GM21825 (cell line): Measurements from ENCODE around the gene DDX55.
A peak's percentile ranks its signal among the peaks of the same experiment; 100 is the strongest.

Experiments
- ATAC-seq: cut with Tn5 transposase; IDR thresholded peaks from one replicate; pipeline ENCODE4 v1.9.1; 2021; ENCODE audit warnings: mild to moderate bottlenecking, moderate library complexity; ENCODE audit not compliant: unreplicated experiment

DDX55 gene

DNA sequence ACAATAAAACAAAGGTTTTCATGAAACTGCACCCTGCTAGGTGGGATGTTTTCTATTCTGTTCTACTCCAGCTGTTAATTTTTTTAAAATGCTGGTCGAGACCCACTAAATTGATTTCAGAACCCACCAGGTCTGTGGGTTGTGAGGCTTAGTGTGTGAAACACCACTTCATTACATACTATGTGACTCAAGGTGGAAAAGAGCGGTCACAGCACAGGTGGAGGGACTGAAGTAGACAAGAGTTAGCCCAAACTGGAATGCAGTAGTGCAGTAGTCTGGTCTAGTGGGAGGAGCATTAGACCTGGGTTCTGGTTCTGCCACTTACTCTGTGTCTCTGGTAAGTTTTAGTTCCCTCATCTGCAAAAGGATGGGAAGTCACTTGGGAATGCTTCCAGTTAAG, 12.2 kb downstream of the DDX55 start:
- ATAC-seq, result no peak

DNA sequence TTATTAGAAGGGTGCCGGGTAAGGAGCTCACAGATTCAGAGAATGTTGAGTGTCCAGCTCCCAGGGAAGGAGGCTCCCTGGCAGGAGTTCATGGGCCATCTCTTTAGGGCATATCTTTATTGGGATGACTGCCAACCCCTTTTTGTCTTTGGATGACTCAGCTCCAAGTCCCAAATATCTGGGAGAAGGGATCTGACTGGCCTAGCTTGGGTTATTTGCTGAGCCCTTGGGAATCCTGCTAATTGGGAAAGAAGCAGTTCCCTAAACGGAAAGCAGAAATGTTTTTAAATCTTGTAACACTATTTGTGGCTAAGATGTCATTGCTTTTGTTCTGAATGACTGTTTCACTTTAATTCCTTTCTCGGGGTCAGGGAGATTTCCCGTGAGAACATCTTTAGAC, 12.6 kb downstream of the DDX55 start:
- no peak for ATAC-seq

DNA sequence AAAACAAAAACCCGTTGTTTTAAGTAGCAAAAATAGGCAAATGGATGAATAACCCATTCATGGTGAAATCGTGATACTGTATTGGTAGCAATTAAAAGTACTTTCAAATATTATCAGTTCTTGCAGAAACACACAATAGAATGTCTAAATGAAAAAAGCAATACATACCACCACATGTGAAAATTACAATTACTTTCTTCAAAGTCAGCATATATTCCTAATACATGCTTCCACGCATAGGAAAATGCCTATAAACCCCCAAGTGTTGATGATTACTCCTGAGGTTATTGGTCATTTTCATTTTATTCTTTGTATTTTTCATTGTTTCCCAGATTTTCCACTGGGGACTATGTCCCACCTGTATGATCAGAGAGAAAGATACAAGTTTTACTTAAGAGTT, 15.2 kb downstream of the DDX55 start:
- ATAC-seq, result no peak

DNA sequence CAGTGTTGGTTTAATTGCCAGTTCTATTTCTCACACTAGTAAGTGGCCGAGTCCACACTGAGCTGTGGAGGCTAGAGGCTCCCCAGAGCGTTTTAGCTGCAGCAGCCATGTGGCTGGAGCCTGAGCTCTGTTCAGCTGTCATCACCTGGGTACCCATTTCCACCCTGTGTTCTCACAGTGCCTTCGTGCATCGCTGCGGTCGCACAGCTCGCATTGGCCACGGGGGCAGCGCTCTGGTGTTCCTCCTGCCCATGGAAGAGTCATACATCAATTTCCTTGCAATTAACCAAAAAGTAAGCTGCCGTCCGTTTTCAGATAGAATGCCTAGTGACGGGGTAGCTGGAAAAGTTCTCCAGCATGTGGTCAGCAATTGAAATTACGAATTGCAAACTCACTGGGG, 15.7 kb downstream of the DDX55 start:
- no peak for ATAC-seq

DNA sequence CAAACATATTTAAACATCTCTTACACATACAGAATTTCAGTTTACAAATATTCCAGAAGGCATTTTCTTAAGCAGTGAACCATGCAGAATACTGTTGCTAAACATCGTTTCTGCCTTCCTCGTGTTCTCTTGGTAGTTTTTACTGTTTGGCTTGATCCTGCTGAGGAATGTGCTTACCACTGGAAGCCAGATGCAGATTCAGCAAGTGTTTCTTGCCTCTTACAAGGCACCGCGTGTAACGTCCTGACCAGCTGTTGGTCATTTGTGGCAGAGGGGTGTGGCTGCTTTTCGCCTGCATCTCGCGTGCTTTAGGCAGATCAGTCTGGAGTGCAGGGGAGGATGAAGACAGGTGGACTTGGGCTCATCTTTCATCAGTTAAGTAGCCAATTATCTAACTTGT, 19.2 kb downstream of the DDX55 start:
- ATAC-seq, result no peak

DNA sequence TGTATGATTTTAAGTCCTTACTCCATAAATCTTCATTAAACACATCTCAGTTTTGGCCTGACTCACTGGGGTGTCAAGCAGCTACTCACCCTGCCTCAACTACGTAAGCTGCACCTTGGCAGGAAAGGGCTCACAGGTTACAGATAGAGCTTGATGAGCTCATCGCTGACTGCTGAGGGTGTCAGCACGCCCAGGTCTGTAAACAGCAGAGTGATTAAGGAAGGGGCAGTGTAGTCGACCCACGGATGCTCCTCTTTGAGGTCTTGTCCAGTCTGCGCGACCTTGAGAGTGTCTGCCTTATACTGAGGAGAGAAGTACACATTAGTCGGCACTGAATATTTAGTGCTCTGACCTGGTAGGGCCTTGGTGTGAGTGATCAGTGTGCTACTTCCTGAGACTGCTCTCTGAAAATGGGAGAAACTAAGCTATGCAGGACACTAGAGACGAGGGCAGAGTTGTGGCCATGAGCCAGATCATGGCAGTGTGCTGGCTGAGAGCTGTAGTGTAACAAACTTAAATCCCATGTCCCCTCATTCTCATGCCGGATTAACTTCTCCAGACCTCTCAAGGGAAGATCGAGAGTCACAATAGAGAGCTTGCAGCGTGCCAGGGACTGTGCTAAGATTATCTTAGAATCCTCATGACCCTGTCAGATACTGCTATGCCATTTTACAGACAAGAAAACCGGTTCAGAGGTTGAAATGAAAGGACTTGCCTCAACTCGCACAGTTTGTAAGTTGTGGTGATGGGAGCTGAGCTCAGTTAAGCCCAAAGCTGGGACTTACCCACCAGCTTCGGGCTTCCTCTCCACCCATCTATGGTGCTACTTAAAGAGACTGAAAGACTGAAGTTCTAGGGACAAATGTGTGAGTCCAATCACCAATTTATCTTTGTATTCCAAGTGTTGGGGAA, 20.0 kb downstream of the DDX55 start:
- no peak for ATAC-seq

DNA sequence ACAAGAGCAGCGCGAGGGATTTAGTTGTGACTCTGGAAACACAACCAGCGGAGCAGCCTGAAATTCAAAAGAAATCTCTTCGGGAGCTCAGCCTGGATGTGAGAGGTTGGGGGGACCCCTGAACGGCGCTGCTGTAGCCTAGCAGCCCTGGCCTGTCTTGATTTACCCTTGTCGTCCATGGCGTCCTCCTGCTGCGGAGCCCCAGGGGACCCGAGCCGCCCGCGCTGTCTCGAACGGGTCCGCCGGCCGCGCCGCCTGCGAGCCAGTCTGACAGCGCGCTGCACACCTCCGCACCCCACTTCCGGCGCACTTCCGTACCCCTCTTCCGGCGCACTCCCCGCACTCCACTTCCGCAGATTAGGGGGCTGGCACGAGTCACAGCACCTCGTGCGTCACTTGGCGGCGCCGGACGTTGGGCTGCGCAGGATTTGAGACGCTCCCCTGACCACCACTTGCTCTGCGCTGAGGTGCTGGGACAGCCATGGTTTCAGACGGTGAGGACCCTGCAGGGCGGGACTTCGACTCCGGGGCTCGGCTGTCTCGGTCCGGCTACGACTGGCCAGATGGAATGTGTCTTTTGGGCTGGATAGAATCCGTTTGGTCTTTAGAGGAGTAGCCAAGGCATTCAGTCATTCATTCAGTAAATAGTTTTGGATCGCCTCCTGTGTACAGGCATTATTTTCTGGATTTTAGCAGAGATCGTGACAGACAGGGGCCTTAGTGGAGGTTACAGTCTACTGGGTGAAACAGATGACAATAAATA, 31.7 kb downstream of the DDX55 start, which contains the start of the genes EIF2B1 and GTF2H3:
Gene EIF2B1 (minus strand): TSS at position 308 of the 763 bp plus-strand sequence. CDS start 129 bp downstream, at position 179.
Gene GTF2H3 (plus strand): TSS at position 451 of the 763 bp plus-strand sequence. CDS start 31 bp downstream, at position 482.
- ATAC-seq, result peak; percentile 94

DNA sequence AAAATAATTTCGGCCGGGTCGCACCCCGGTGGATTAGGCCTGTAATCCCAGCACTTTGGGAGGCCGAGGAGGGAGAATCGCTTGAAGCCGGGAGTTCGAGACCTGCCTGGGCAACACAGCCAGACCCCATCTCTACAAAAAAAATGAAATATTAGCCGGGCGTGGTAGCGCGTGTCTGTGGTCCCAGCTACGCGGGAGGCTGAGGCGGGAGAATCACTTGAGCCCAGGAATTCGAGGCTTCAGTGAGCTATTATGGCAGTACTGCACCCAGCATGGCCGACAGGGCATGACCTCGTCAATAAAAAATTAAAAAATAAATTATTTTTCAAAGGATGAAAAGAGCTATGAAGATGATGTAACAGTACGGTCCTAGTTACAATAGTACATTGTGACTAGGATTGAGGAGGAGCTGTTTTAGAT, 32.3 kb downstream of the DDX55 start:
- no peak for ATAC-seq

DNA sequence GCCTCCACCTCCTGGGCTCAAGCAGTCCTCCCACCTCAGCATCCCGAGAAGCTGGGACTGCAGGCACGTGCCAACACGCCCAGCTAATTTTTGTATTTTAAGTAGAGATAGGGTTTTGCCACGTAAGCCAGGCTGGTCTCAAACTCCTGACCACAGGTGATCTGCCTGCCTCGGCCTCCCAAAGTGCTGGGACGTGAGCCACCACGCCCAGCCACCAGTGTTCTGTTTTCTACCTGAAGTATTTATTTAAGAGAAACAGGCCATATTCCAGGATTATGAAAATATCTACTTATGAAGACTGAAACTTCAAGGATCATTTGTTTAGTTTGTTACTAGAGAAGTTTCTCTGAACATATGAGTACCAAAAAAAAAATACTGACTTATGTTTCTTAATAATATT, 42.0 kb downstream of the DDX55 start:
- ATAC-seq, result no peak

DNA sequence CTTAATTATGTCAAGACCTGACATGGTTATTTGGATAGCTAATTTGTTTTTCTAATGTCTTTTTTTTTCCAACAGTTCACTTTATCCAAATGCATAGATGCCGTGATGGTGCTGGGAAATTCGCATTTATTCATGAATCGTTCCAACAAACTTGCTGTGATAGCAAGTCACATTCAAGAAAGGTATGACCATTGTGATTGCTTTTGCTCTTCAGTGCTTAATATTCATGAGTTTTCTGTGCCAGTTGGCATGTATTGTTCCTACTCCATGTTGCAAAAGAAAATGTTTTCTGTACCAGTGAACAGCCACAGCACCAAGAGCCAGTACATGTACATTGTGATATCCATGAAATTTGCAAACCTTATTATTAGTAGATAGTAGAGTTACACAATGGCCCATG, 43.5 kb downstream of the DDX55 start:
- ATAC-seq, result no peak

DNA sequence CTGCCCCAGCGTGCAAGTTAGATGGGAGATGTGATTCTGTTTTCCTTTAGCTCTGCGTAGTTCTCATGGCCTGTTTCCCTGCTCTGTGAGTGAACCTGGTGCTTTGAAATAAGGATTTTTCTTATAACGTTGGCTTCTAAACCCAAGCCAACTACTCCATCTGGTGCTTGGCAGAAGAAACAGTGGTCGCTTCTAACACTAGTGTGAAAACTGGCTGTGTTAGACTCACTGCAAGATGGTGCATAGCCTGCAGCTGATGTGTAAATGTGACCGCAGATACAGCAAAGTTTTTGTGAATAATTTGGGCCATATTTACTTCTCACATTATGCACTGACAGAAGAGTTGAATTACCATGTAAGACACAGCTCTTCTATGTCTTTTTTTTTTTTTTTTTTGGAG, 44.0 kb downstream of the DDX55 start:
- ATAC-seq, result no peak

DNA sequence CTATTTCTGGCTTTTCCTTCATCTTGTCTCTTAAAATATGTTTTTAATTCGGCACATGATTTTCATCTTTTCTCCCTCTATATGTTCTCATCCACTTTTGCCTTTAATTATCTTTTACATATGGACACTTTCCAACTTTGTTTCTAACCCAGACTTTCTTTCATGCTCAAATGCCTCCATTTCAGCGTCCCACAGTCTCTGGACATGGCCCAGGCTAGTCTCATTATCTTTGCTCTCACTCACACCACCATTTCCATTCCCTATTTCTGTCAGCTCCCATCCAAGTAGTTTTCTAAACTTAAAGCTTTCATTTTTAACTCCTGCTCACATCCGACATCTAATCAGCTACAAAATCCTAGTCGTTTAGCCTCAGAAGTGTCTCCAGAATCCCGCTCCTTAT, 46.5 kb downstream of the DDX55 start:
- no peak for ATAC-seq

DNA sequence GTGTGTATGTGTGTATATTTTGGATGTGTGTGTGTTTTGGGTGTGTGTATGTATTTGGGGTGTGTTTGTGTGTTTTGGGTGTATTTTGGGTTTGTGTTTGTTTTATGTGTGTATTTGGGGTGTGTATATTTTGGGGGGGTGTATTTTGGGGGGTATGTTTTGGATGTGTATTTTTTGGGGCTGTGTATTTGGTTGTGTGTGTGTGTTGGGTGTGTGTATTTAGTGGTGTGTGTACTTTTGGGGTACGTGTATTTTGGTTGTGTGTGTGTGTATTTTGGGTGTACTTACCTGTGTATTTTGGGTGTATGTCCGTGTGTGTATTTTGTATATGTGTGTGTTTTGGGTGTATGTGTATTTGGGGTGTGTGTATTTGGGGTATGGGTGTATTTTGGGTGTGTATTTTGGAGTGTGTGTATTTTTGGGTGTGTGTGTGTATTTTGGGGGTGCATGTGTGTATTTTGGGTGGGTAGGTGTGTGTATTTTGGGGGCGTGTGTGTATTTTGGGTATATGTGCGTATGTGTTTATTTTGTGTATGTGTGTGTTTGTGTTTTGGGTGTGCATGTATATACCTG, 52.3 kb downstream of the DDX55 start:
- no peak for ATAC-seq

DNA sequence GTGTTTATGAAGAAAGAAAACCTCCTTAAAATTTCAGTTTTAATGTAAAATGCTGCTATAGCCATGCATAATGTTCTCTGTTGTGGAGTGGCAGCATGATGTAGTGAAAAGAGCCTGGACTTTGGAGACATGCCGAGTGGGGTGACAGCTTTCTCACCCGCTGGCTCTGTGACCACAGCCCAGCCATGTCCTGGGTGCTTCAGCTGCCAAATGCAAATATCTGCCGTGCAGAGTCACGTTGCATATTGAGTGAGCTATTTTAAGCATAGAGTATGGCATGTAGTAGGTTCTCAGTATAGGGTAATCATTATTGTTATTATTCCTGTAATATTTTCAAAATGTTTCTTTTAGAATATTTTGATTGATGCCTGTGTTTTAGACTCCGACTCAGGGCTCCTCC, 53.5 kb downstream of the DDX55 start:
- peak; percentile 89 for ATAC-seq

DNA sequence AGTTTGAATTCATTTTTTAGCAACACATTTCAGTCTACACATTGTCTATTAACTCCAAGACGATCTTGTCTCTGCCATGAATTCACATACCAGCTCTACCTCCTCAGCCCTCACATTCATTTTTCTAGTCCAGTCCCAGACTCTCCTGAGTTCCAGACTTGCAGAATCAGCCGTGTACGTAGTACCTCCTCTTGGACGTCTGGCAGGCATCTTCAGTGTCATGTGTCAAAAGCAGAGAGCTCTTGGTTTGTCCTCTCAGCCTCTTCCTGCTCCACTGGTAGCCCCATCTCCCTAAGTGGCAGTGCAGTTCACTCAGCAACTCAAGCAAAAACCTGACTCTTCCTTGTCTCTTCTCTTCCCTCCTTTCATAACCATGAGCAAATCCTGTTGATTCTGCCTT, 54.5 kb downstream of the DDX55 start:
- no peak for ATAC-seq

DNA sequence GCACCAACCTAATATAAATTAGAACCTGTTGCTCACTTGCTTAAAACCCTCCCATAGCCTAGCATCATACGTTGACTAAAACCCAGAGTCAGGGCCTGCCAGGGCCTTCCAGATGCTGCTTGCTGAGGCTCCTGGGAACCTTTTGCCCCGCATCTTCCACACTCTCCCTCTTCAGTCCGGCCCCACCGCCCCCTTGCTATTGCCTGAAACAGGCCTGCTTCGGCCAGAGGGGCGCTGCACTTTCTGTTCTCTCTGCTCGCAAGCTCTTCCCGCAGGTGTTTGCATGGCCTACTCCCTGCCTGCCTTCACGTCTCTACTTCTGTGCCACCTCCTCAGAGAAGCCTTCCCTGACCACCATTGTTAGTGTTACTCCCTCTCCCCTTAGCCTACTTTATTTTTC, 55.3 kb downstream of the DDX55 start:
- no peak for ATAC-seq

DNA sequence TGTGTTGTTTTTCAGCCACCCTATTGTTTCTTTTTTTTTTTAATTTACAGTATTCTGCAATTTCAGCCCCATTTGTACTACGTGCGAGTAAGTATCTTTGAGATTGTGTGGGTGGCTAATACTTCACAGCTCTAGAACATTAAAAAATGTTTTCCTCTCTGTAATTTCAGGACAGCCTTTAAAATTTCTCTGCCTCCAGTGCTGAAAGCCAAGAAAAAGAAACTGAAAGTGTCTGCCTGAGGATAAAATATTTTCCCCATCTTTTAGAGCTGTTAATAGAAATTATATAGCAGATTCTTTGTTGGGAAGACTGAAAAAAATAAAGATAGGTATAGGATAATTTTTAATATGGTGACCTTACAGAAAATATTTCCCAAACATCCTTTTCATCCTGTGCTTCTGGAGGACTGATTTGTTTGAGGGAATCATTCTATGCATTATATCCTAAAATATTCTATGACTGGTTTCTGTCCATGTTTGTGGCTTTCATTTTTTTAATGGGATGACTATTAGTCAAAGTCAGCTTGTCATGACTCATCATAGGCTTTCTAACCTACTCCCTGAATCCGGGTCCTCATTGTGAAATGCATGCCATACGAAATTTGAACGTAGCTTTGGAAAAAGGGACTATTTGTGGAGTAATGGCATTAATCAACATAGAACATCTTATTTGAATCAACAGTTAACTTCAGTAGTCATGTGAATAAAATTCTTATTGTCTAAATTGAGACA, 58.3 kb downstream of the DDX55 start:
- no peak for ATAC-seq

DNA sequence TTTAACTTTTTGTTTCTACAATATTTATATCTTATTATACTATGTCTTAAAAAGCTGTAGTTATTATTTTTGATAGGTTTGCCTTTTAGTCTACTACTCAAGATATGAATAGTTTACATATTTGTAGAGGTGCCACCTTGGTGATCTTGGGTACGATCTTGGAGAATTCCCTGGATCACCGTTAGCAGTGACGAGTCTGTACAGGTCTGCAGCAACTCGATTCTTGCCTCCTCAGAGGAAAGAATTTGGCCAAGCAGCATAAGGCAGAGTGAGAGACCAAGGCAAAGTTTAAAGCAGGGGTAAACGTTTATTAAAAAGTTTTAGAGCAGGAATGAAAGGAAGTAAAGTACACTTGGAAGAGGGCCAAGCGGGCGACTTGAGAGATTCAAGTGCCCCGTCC, 65.9 kb downstream of the DDX55 start:
- no peak for ATAC-seq
